ENCODE measurements around the gene PTPRZ1. TPM values are rescaled to one million over a fixed set of nuclear protein-coding genes. Genes with fewer than 3 reads are reported as not detected.

The PTPRZ1 gene
- polyA plus RNA-seq, 3 donors: not detected

- no peaks in the 10 kb centered on the region for H4K20me1 ChIP-seq (ENCODE audit: insufficient read depth, low read length)
- Mint-ChIP-seq H3K4me1 (no peaks in the 10 kb centered on the region), H3K9me3 (peaks cover 0 to 2% (median 0%) of the 10 kb centered on the region in 7 donors), H3K27ac (no peak overlapping the region), H3K4me3 (no peak overlapping the region), H3K36me3 (no peaks in the 10 kb centered on the region), H3K27me3 (ENCODE audit: low read depth in 3 of 3) (peaks cover 0 to 3% (median 2%) of the 10 kb centered on the region in 3 donors)
- H3K27ac ChIP-seq (ENCODE audit: low read depth in 1 of 2, low read length in 2 of 2): no peak overlapping the region
- intact Hi-C loops (cut with micrococcal nuclease): no loop called here
- WGBS (ENCODE audit: insufficient coverage): 67% methylated on average over 2 of the region's 4 CpGs
- H3K4me3 ChIP-seq (replicated peaks in 1 of 3; ENCODE audit: low read depth in 2 of 3, low read length in 3 of 3): no peak overlapping the region
- DNase-seq: no peak
- H3K9me3 ChIP-seq (replicated peaks in 1 of 2; ENCODE audit: control insufficient read depth in 1 of 2, insufficient read depth in 1 of 2, low read length in 2 of 2): no peaks in the 10 kb centered on the region
- no peak overlapping the region for H3K9ac ChIP-seq (ENCODE audit: insufficient read depth, low read length, poor library complexity, severe bottlenecking)
- H3K4me1 ChIP-seq (ENCODE audit: control insufficient read depth in 1 of 2, insufficient read depth in 2 of 2, low read length in 2 of 2): no peaks in the 10 kb centered on the region
- no peaks in the 10 kb centered on the region for H3K36me3 ChIP-seq (replicated peaks in 1 of 2; ENCODE audit: control insufficient read depth in 1 of 2, insufficient read depth in 2 of 2, low read length in 2 of 2)
- H3K79me2 ChIP-seq (ENCODE audit: insufficient read depth, low read length): no peaks in the 10 kb centered on the region
- no peak overlapping the region for H2AFZ ChIP-seq (ENCODE audit: insufficient read depth, low read depth, low read length, poor library complexity, severe bottlenecking)
- TF ChIP-seq CTCF (IDR thresholded peaks at IDR 0.05): no peak
- H3K27me3 ChIP-seq (ENCODE audit: control insufficient read depth in 2 of 2, insufficient read depth in 2 of 2, low read length in 2 of 2): no peaks in the 10 kb centered on the region
- H3K4me2 ChIP-seq (replicated peaks; ENCODE audit: extremely low read depth, low read length, poor library complexity, severe bottlenecking): no peak overlapping the region
Measured at GRCh38 chr7:121862591-121862990, 10.4 kb upstream of the PTPRZ1 start.

GRCh38 chr7:121871188-121871587 is 1.8 kb upstream of the PTPRZ1 start:
- TF ChIP-seq CTCF (IDR thresholded peaks at IDR 0.05): no peak

More at GRCh38 chr7:121871188-121871587, 1.8 kb upstream of the PTPRZ1 start:
- no peaks in the 10 kb centered on the region for H3K79me2 ChIP-seq (ENCODE audit: insufficient read depth, low read length)
- H3K27ac ChIP-seq (ENCODE audit: low read depth in 1 of 2, low read length in 2 of 2): no peak overlapping the region
- Mint-ChIP-seq H3K36me3 (peaks cover 0 to 4% of the 10 kb centered on the region in 2 donors), H3K4me1 (peaks cover 4% of the 10 kb centered on the region), H3K27me3 (ENCODE audit: low read depth in 3 of 3) (peaks cover 33 to 47% (median 33%) of the 10 kb centered on the region in 3 donors), H3K9me3 (peaks cover 0 to 9% (median 5%) of the 10 kb centered on the region in 7 donors), H3K27ac (no peak overlapping the region), H3K4me3 (peak overlapping the region in 1 of 2 donors; percentile 59)
- no peak overlapping the region for H2AFZ ChIP-seq (ENCODE audit: insufficient read depth, low read depth, low read length, poor library complexity, severe bottlenecking)
- no peaks in the 10 kb centered on the region for H3K4me1 ChIP-seq (ENCODE audit: control insufficient read depth in 1 of 2, insufficient read depth in 2 of 2, low read length in 2 of 2)
- no peak overlapping the region for H3K4me3 ChIP-seq (replicated peaks in 1 of 3; ENCODE audit: low read depth in 2 of 3, low read length in 3 of 3)
- intact Hi-C loops (cut with micrococcal nuclease): no loop called here
- no peaks in the 10 kb centered on the region for H4K20me1 ChIP-seq (ENCODE audit: insufficient read depth, low read length)
- DNase-seq: no peak
- H3K9me3 ChIP-seq (replicated peaks in 1 of 2; ENCODE audit: control insufficient read depth in 1 of 2, insufficient read depth in 1 of 2, low read length in 2 of 2): peaks cover 0 to 16% of the 10 kb centered on the region in 2 donors
- peaks cover 37 to 48% of the 10 kb centered on the region in 2 donors for H3K27me3 ChIP-seq (ENCODE audit: control insufficient read depth in 2 of 2, insufficient read depth in 2 of 2, low read length in 2 of 2)
- H3K4me2 ChIP-seq (replicated peaks; ENCODE audit: extremely low read depth, low read length, poor library complexity, severe bottlenecking): no peak overlapping the region
- H3K36me3 ChIP-seq (replicated peaks in 1 of 2; ENCODE audit: control insufficient read depth in 1 of 2, insufficient read depth in 2 of 2, low read length in 2 of 2): no peaks in the 10 kb centered on the region
- H3K9ac ChIP-seq (ENCODE audit: insufficient read depth, low read length, poor library complexity, severe bottlenecking): no peak overlapping the region

All from CD14-positive monocyte (primary cell).